Activated CD4-positive, alpha-beta memory T cell treated with anti-CD3 and anti-CD28 coated beads for 36 hours (primary cell): Measurements from ENCODE around the gene COL6A1. TPM values are rescaled to one million over a fixed set of nuclear protein-coding genes. Genes with fewer than 3 reads are reported as not detected.

ENCODE experiments used
- CTCF ChIA-PET: fragments of 350-600 bp; sonication (Branson Sonifier 250); formaldehyde crosslinking; loops from one replicate; lab custom pipeline; 2021; ENCODE audit warnings: antibody characterized with exemption, inconsistent platforms; lab: Charles Lee
- POLR2A ChIA-PET: fragments of 350-600 bp; sonication (Branson Sonifier 250); formaldehyde crosslinking; loops from one replicate; lab custom pipeline; 2021; ENCODE audit warnings: antibody characterized with exemption; lab: Charles Lee
- DNase-seq: peaks from one replicate; pipeline ENCODE4 v3.0.0-alpha.2; 2020
- H3K27ac Mint-ChIP-seq: one replicate; pipeline ENCODE4 v1.8.0; 2021; ENCODE audit warnings: mixed read lengths
- H3K27me3 Mint-ChIP-seq: one replicate; pipeline ENCODE4 v1.8.0; 2021; ENCODE audit warnings: mixed read lengths
- H3K36me3 Mint-ChIP-seq: one replicate; pipeline ENCODE4 v1.8.0; 2021; ENCODE audit warnings: mixed read lengths
- H3K4me1 Mint-ChIP-seq: one replicate; pipeline ENCODE4 v1.8.0; 2021; ENCODE audit warnings: low read depth, mixed read lengths
- H3K4me3 Mint-ChIP-seq: one replicate; pipeline ENCODE4 v1.8.0; 2021; ENCODE audit warnings: mild to moderate bottlenecking, mixed read lengths
- H3K9me3 Mint-ChIP-seq: one replicate; pipeline ENCODE4 v1.8.0; 2021; ENCODE audit warnings: mixed read lengths
- intact Hi-C: fragments of 100-400 bp; cut with micrococcal nuclease; formaldehyde crosslinking; loops from one replicate; pipeline ENCODE4 v1.15.1; 2023
- total RNA-seq, 2 experiments: library from RNA; stranded (reverse); gene quantifications; one replicate each; pipeline ENCODE4 v1.2.3, GENCODE V29; 2021

The COL6A1 gene
- total RNA-seq, 2 experiments from 2014 or later: 0.39 to 0.40 TPM

GRCh38 chr21:45996311-45997204, 15.0 kb downstream of the COL6A1 start:
- no peak overlapping the region for H3K27ac Mint-ChIP-seq
- H3K4me1 Mint-ChIP-seq: no peaks in the 10 kb centered on the region
- intact Hi-C loops: no loop called here
- no peak overlapping the region for H3K4me3 Mint-ChIP-seq
- H3K36me3 Mint-ChIP-seq: no peaks in the 10 kb centered on the region
- no peaks in the 10 kb centered on the region for H3K27me3 Mint-ChIP-seq
- CTCF ChIA-PET: no interaction called here
- no peaks in the 10 kb centered on the region for H3K9me3 Mint-ChIP-seq
- no peak for DNase-seq
- POLR2A ChIA-PET: no interaction called here

DNA sequence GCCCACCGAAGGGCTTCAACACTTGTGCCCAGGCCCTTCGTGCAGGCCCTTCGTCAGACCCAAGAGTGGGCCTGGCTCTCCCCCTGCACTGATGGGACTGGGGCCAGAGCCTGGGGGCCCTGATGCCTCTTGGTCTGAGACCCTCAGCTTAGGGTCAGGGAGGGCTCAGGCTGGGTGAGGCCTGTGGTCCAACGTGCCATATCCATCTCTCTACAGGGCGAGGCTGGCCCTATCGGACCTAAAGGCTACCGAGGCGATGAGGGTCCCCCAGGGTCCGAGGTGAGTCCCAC, 15.6 kb downstream of the COL6A1 start:
- CTCF ChIA-PET: no interaction called here

GRCh38 chr21:45997495-45998275, 16.1 kb downstream of the COL6A1 start:
- Mint-ChIP-seq H3K4me3 (no peak overlapping the region), H3K9me3 (no peaks in the 10 kb centered on the region), H3K27ac (no peak overlapping the region), H3K36me3 (no peaks in the 10 kb centered on the region), H3K27me3 (no peaks in the 10 kb centered on the region), H3K4me1 (no peaks in the 10 kb centered on the region)
- CTCF ChIA-PET: no interaction called here
- POLR2A ChIA-PET: no interaction called here
- no peak for DNase-seq
- intact Hi-C loops: no loop called here

More for the DNA sequence above, 15.6 kb downstream of the COL6A1 start:
- no peaks in the 10 kb centered on the region for H3K9me3 Mint-ChIP-seq
- H3K27ac Mint-ChIP-seq: no peak overlapping the region
- DNase-seq: no peak
- intact Hi-C loops: no loop called here
- no peaks in the 10 kb centered on the region for H3K27me3 Mint-ChIP-seq
- no peaks in the 10 kb centered on the region for H3K36me3 Mint-ChIP-seq
- H3K4me3 Mint-ChIP-seq: no peak overlapping the region
- H3K4me1 Mint-ChIP-seq: no peaks in the 10 kb centered on the region
- POLR2A ChIA-PET: no interaction called here

DNA sequence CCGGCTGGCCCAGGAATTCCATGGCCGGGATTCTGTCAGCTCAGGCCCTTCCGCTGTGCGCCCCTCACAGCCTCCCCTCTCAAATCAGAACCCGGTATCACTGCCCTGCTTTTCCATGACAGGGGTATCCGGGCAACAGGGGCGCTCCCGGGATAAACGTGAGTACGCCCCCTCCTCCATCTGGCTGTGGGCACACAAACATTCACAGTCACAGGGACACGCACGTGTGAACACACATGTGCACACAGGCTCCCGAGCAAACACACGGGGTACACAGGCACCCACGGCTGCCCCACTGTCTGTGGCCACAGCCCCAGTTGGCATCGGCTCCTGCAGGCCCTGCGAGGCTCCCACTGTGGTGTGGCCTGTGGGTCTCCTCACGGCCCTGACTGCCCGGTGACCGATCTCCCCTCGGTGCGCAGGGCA, 16.7 kb downstream of the COL6A1 start:
- H3K4me3 Mint-ChIP-seq: no peak overlapping the region
- no peaks in the 10 kb centered on the region for H3K36me3 Mint-ChIP-seq
- H3K9me3 Mint-ChIP-seq: no peaks in the 10 kb centered on the region
- no peaks in the 10 kb centered on the region for H3K27me3 Mint-ChIP-seq
- H3K27ac Mint-ChIP-seq: no peak overlapping the region
- DNase-seq: no peak
- no peaks in the 10 kb centered on the region for H3K4me1 Mint-ChIP-seq
- ChIA-PET POLR2A (no interaction called here), CTCF (no interaction called here)
- intact Hi-C loops: no loop called here

GRCh38 chr21:45998871-45999580, 17.5 kb downstream of the COL6A1 start:
- Mint-ChIP-seq H3K4me1 (no peaks in the 10 kb centered on the region), H3K27ac (no peak overlapping the region), H3K9me3 (no peaks in the 10 kb centered on the region), H3K4me3 (no peak overlapping the region), H3K27me3 (no peaks in the 10 kb centered on the region), H3K36me3 (no peaks in the 10 kb centered on the region)
- DNase-seq: no peak
- intact Hi-C loops: no loop called here
- ChIA-PET CTCF (no interaction called here), POLR2A (no interaction called here)

- no peak overlapping the region for H3K4me3 Mint-ChIP-seq
- DNase-seq: peak; percentile 4
- H3K27me3 Mint-ChIP-seq: no peaks in the 10 kb centered on the region
- no peaks in the 10 kb centered on the region for H3K36me3 Mint-ChIP-seq
- H3K4me1 Mint-ChIP-seq: no peaks in the 10 kb centered on the region
- no peak overlapping the region for H3K27ac Mint-ChIP-seq
- POLR2A ChIA-PET: no interaction called here
- CTCF ChIA-PET: no interaction called here
- intact Hi-C loops: no loop called here
- H3K9me3 Mint-ChIP-seq: no peaks in the 10 kb centered on the region
Observed at GRCh38 chr21:45999581-46000181, 18.1 kb downstream of the COL6A1 start.

GRCh38 chr21:46000182-46000730, 18.7 kb downstream of the COL6A1 start:
- Mint-ChIP-seq H3K4me3 (no peak overlapping the region), H3K36me3 (no peaks in the 10 kb centered on the region), H3K9me3 (no peaks in the 10 kb centered on the region), H3K4me1 (no peaks in the 10 kb centered on the region), H3K27me3 (no peaks in the 10 kb centered on the region), H3K27ac (no peak overlapping the region)
- intact Hi-C loops: no loop called here
- POLR2A ChIA-PET: no interaction called here
- CTCF ChIA-PET: no interaction called here
- no peak for DNase-seq

GRCh38 chr21:46000731-46001641, 19.4 kb downstream of the COL6A1 start:
- no peaks in the 10 kb centered on the region for H3K36me3 Mint-ChIP-seq
- ChIA-PET POLR2A (no interaction called here), CTCF (no interaction called here)
- no peaks in the 10 kb centered on the region for H3K27me3 Mint-ChIP-seq
- no peak overlapping the region for H3K27ac Mint-ChIP-seq
- intact Hi-C loops: no loop called here
- no peak overlapping the region for H3K4me3 Mint-ChIP-seq
- no peaks in the 10 kb centered on the region for H3K9me3 Mint-ChIP-seq
- DNase-seq: peak; percentile 7
- no peaks in the 10 kb centered on the region for H3K4me1 Mint-ChIP-seq

DNA sequence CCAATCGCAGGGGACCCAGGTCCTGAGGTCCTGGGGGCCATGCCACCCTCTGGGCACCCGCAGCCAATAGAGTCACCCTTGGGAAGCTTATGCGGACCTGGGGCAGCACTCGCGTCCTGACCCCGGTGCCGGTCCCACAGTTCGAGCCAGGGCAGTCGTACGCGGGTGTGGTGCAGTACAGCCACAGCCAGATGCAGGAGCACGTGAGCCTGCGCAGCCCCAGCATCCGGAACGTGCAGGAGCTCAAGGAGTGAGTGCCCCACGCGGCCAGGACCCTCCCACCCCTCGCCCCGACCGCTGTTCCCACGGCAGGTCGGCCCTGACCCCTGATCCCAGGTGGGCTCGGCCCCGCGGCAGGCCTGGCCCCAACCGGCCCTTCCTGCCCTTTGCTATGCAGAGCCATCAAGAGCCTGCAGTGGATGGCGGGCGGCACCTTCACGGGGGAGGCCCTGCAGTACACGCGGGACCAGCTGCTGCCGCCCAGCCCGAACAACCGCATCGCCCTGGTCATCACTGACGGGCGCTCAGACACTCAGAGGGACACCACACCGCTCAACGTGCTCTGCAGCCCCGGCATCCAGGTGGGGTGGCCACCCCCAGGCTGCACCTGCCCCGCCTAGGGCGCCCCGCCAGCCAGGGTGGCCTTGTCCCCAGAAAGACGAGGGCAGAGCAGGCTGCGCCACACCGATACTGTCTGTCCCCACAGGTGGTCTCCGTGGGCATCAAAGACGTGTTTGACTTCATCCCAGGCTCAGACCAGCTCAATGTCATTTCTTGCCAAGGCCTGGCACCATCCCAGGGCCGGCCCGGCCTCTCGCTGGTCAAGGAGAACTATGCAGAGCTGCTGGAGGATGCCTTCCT, 20.5 kb downstream of the COL6A1 start:
- DNase-seq: peak; percentile 4
- POLR2A ChIA-PET: no interaction called here

GRCh38 chr21:46002841-46003574, 21.4 kb downstream of the COL6A1 start:
- no peak for DNase-seq
- POLR2A ChIA-PET: no interaction called here
- no peaks in the 10 kb centered on the region for H3K36me3 Mint-ChIP-seq
- CTCF ChIA-PET: no interaction called here
- intact Hi-C loops: no loop called here
- no peak overlapping the region for H3K27ac Mint-ChIP-seq
- H3K4me3 Mint-ChIP-seq: no peak overlapping the region
- peaks cover under 1% of the 10 kb centered on the region for H3K9me3 Mint-ChIP-seq
- no peaks in the 10 kb centered on the region for H3K4me1 Mint-ChIP-seq
- H3K27me3 Mint-ChIP-seq: no peaks in the 10 kb centered on the region

More for the DNA sequence above, 20.5 kb downstream of the COL6A1 start:
- intact Hi-C loops: no loop called here
- Mint-ChIP-seq H3K4me3 (no peak overlapping the region), H3K36me3 (no peaks in the 10 kb centered on the region), H3K9me3 (no peaks in the 10 kb centered on the region), H3K4me1 (no peaks in the 10 kb centered on the region), H3K27me3 (no peaks in the 10 kb centered on the region), H3K27ac (no peak overlapping the region)
- CTCF ChIA-PET: no interaction called here
